Myocyte (in vitro differentiated cells): ENCODE measurements around the gene PCDHGC5. TPM values are rescaled to one million over a fixed set of nuclear protein-coding genes. Genes with fewer than 3 reads are reported as not detected.
A peak's percentile ranks its signal among the peaks of the same experiment; 100 is the strongest.

ENCODE experiments used
- DNase-seq: peaks from one replicate; pipeline ENCODE4 v3.0.0-alpha.2; 2012; ENCODE audit warnings: low read depth
- total RNA-seq: library from RNA; depleted of rRNA; stranded (reverse); fragments of >200 nt; gene quantifications from 2 replicates; pipeline ENCODE4 v1.2.3, GENCODE V29; 2014

PCDHGC5 gene
- total RNA-seq, 1 donor from 2014 or later, result 2.6 TPM

- DNase-seq, result no peak
Observed at GRCh38 chr5:141490771-141491170, 1.9 kb downstream of the PCDHGC5 start.

GRCh38 chr5:141491323-141492167 is 2.7 kb downstream of the PCDHGC5 start:
- no peak for DNase-seq

GRCh38 chr5:141492168-141492885 is 3.4 kb downstream of the PCDHGC5 start:
- DNase-seq, result no peak

- peak; percentile 43 for DNase-seq
Observed at GRCh38 chr5:141493500-141494422, 4.9 kb downstream of the PCDHGC5 start.

DNA sequence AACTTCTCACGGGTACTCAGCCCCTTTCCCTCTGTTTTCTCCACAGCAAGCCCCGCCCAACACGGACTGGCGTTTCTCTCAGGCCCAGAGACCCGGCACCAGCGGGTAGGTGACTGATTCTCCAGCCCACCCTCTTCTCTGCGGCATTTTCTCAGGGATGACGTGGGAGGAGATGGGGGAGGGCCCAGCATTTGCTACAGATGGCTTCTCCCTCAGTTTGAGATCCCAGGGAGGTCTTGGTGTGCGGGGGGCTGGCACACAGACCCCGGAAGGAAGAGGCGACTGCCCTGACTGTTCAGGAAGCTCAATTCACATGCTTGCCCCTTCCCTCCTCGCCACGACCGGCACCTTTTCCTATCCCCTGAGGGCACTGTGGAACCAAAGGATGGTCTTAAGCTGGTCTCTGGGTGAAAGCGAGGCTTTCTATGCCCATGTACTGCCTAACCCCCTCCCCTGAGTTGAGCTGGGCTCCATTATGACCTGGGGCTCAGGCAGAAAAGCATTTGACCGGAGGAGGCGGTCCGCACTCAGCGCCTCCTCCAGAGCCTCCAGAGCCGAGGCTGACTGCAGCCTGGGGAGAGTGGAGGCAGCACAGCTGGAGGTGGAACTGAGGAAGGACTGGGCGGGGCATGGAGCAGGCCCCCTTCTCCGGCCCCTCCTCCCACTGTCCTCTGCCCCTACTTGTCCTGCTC is 6.0 kb downstream of the PCDHGC5 start:
- no peak for DNase-seq

DNA sequence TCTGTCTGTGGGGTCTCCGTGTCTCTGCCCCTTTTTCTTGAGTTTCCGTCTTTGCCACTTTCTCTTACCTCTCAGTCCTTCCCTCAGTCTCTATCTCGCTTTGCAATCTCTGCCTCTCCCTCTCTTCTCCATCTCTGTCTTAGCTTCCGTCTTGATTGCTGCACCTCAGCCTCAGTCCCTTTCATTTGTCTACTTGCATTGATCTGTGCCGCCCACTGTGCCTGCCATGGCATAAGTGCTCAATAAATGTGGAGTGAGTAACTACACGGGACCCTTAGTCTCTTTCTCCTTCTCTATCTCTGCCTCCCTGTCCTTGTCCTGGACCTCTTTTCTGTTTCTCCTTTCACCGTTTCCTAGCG is 6.6 kb downstream of the PCDHGC5 start:
- DNase-seq, result no peak

GRCh38 chr5:141496038-141496437 is 7.2 kb downstream of the PCDHGC5 start:
- DNase-seq, result peak; percentile 95

GRCh38 chr5:141501761-141502160 is 12.9 kb downstream of the PCDHGC5 start:
- no peak for DNase-seq

- no peak for DNase-seq
Observed at GRCh38 chr5:141503681-141504080, 14.8 kb downstream of the PCDHGC5 start.

DNA sequence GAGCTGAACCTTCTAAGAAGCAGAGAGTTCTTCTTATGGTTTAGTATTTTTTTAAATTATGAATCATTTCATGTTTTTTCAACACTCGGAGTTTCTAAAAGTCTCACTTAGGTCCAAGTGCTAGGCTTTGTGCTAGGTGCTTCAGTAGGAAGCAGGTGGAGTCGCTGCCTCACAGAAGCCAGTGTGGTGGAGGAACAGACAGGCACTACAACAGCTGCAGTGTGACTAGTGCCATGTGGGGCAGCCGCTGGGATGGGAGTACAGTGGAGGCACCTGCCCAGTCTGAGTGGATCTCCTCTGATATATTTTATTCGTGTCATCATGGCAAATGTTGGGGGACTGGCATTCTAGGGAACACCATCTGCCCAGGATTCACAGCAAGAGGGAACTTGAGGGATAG is 15.3 kb downstream of the PCDHGC5 start:
- DNase-seq, result peak; percentile 89

DNA sequence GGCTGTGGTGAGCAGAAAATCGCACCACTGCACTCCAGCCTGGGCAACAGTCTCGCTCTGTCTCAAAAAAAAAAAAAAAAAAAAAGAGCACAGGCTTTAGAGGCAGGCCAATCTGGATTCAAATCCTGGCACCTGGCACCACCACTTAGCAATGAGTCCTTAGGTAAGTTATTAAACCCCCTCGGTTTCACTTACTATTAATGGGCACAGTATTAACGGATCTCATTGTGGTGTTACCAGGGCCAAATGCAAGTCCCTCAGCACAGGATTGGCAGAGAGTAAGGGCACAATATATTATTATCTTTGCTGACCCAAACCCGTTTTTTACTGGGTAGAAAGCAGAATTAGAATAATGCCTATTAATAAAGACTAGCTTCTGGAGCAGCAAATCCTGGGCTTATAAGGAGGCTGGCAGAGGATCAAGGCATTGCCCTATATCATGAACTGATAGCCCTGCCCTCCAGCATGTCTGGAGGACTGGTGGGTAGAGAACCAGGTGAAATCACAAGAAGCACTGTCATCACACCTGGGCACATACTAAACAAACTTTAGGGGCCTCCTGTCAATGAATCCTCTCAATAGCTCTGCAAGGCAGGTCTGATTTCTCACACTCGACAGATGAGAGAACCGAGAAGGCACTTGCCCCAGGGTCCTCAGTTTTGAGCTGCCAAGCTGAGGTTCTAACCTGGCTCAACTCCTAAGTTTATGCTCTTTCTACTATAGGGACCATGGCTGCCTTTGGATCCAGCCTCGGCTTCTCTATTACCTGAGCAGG is 17.7 kb downstream of the PCDHGC5 start:
- no peak for DNase-seq

DNA sequence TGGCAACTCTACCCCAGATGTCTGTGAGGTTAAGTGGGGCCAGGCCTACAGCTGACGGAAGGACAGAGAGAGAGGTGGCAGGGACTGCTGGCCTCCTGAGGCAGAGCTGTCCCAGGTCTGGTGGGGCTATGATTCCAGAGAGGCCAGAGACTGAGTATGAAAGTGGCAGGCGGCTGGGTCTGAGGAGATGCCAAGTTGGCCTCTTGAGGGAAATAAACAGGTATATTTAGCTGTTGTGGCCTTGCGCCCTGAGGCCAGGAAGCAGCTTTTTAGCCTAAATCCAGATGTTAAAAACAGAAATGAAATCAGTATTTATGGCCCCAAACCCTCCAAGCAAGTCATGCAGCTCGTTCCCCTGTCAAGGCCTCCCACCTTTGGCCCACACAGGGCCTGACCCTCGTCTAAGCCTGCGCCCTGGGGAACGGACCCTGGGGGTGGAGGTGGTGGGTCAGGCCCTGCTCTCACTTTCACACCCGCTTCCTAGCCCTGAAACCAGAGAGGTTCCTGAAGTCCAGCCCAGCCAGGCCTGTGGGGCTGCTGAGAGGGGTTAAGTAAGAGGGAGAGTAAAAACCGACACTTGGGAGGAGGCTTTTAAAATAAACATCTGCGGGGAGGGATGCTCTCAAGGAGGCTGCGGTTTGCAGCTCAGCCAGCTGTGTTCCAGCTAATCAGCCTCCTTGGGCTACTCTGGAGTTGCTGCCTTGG is 18.7 kb downstream of the PCDHGC5 start:
- DNase-seq, result peak; percentile 75

- no peak for DNase-seq
Observed at GRCh38 chr5:141508440-141508797, 19.5 kb downstream of the PCDHGC5 start.

- DNase-seq, result peak; percentile 96
Observed at GRCh38 chr5:141508798-141509611, 20.1 kb downstream of the PCDHGC5 start.

- DNase-seq, result no peak
Observed at GRCh38 chr5:141510160-141510559, 21.3 kb downstream of the PCDHGC5 start.

- no peak for DNase-seq
Observed at GRCh38 chr5:141510850-141511601, 22.1 kb downstream of the PCDHGC5 start.

DNA sequence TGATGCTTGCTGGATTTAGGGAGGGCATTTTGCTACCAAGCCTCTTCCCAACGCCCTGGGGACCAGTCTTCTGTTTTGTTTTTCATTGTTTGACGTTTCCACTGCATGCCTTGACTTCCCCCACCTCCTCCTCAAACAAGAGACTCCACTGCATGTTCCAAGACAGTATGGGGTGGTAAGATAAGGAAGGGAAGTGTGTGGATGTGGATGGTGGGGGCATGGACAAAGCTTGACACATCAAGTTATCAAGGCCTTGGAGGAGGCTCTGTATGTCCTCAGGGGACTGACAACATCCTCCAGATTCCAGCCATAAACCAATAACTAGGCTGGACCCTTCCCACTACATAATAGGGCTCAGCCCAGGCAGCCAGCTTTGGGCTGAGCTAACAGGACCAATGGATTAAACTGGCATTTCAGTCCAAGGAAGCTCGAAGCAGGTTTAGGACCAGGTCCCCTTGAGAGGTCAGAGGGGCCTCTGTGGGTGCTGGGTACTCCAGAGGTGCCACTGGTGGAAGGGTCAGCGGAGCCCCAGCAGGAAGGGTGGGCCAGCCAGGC is 23.0 kb downstream of the PCDHGC5 start:
- DNase-seq, result no peak
